ENCODE measurements around the gene TPCN2.

TPCN2 gene

DNA sequence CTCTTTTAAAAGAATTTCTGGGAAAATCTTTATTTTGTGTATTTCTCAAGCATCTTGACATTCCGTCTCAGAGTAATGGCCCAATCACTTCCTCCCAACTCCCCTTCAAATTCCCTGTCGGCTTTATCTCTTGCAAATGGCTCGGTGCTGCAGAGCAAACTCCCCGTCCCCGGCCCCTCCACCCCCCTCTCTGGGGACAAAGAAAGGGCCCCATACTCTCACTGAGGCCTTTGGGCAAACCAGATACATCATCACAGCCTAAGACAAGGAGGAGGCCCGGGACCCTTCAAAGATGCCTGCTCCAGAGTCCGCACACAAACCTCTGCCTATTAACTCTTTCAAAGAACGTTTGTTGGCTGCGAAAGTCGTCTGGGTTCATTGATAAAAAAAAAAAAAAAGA, 103.1 kb downstream of the TPCN2 start:
- Histone ChIP-seq H3K23ac (ENCODE audit: low read length in 2 of 2) (no peak overlapping the region), H2BK5ac (ENCODE audit: low read depth, low read length, poor library complexity, severe bottlenecking) (no peak overlapping the region), H3K4ac (ENCODE audit: low read depth in 1 of 2, low read length in 2 of 2) (no peak overlapping the region), H3K27me3 (ENCODE audit: control insufficient read depth in 1 of 2, insufficient read depth in 1 of 2, low read length in 2 of 2) (peaks cover 10 to 44% of the 10 kb centered on the region in 2 experiments), H4K91ac (ENCODE audit: low read length) (no peak overlapping the region), H2AFZ (ENCODE audit: low read depth, low read length) (no peak overlapping the region), H3K27ac (ENCODE audit: low read length, poor library complexity, severe bottlenecking) (no peak overlapping the region), H2AK5ac (ENCODE audit: low read length, severe bottlenecking) (no peak overlapping the region), H2BK120ac (ENCODE audit: low read depth, low read length) (no peak overlapping the region), H3K18ac (ENCODE audit: low read depth in 1 of 2, low read length in 2 of 2) (no peak overlapping the region), H3K14ac (ENCODE audit: low read length in 2 of 2) (no peak overlapping the region), H3K9ac (ENCODE audit: low read length) (no peak overlapping the region), H3K36me3 (ENCODE audit: control insufficient read depth in 1 of 2, insufficient read depth in 2 of 2, low read depth in 1 of 2, low read length in 2 of 2) (no peaks in the 10 kb centered on the region), H3K9me3 (ENCODE audit: control insufficient read depth, low read length) (peaks cover 6% of the 10 kb centered on the region), H2BK12ac (ENCODE audit: low read length in 2 of 2) (no peak overlapping the region), H2BK15ac (ENCODE audit: low read depth, poor library complexity, severe bottlenecking) (no peak overlapping the region), H3K4me2 (ENCODE audit: low read length, poor library complexity, severe bottlenecking) (no peak overlapping the region), H4K8ac (ENCODE audit: low read length) (no peak overlapping the region), H3K79me1 (replicated peaks; ENCODE audit: low read length, poor library complexity, severe bottlenecking) (no peaks in the 10 kb centered on the region), H3K4me3 (ENCODE audit: insufficient read depth in 1 of 2, low read depth in 1 of 2, low read length in 2 of 2) (no peak overlapping the region), H3K4me1 (ENCODE audit: control insufficient read depth, insufficient read depth, low read depth, low read length) (no peaks in the 10 kb centered on the region)
- 53% methylated on average over 10 of the region's 10 CpGs for WGBS
- no peak for DNase-seq

GRCh38 chr11:69152733-69153421, 104.1 kb downstream of the TPCN2 start:
- 74% methylated on average over 18 of the region's 23 CpGs for WGBS
- Histone ChIP-seq H2AFZ (ENCODE audit: low read depth, low read length) (no peak overlapping the region), H2BK15ac (ENCODE audit: low read depth, poor library complexity, severe bottlenecking) (no peak overlapping the region), H3K18ac (ENCODE audit: low read depth in 1 of 2, low read length in 2 of 2) (no peak overlapping the region), H2AK5ac (ENCODE audit: low read length, severe bottlenecking) (no peak overlapping the region), H3K4me2 (ENCODE audit: low read length, poor library complexity, severe bottlenecking) (no peak overlapping the region), H3K79me1 (replicated peaks; ENCODE audit: low read length, poor library complexity, severe bottlenecking) (no peaks in the 10 kb centered on the region), H4K8ac (ENCODE audit: low read length) (no peak overlapping the region), H3K4ac (ENCODE audit: low read depth in 1 of 2, low read length in 2 of 2) (no peak overlapping the region), H3K27me3 (ENCODE audit: control insufficient read depth in 1 of 2, insufficient read depth in 1 of 2, low read length in 2 of 2) (peaks cover 15 to 49% of the 10 kb centered on the region in 2 experiments), H3K4me1 (ENCODE audit: control insufficient read depth, insufficient read depth, low read depth, low read length) (no peaks in the 10 kb centered on the region), H3K4me3 (ENCODE audit: insufficient read depth in 1 of 2, low read depth in 1 of 2, low read length in 2 of 2) (no peak overlapping the region), H2BK12ac (ENCODE audit: low read length in 2 of 2) (no peak overlapping the region), H4K91ac (ENCODE audit: low read length) (no peak overlapping the region), H2BK5ac (ENCODE audit: low read depth, low read length, poor library complexity, severe bottlenecking) (no peak overlapping the region), H3K27ac (ENCODE audit: low read length, poor library complexity, severe bottlenecking) (no peak overlapping the region), H3K23ac (ENCODE audit: low read length in 2 of 2) (no peak overlapping the region), H3K9ac (ENCODE audit: low read length) (no peak overlapping the region), H2BK120ac (ENCODE audit: low read depth, low read length) (no peak overlapping the region), H3K36me3 (ENCODE audit: control insufficient read depth in 1 of 2, insufficient read depth in 2 of 2, low read depth in 1 of 2, low read length in 2 of 2) (no peaks in the 10 kb centered on the region), H3K14ac (ENCODE audit: low read length in 2 of 2) (no peak overlapping the region), H3K9me3 (ENCODE audit: control insufficient read depth, low read length) (peaks cover 6% of the 10 kb centered on the region)
- DNase-seq = no peak

DNA sequence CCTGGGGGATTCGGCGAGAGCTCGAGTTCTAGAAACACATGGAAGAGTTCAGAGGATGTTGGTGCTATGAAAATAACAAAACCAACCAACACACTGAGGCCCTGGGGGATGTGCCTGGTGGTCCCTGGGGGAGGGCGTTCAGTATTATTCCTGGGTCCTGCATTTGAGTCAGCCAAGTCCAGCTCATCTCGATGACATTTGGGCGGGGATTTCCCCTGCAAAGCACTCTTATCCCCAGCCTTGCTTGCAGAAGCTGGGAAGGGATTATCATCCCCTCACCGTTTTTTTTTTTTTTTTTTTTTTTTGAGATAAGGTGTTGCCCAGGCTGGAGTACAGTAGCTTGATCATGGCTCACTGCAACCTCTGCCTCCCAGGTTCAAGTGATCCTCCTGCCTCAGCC, 104.9 kb downstream of the TPCN2 start:
- no peak overlapping the region for H3K18ac ChIP-seq (ENCODE audit: low read depth in 1 of 2, low read length in 2 of 2)
- no peak overlapping the region for H2AK5ac ChIP-seq (ENCODE audit: low read length, severe bottlenecking)
- H2AFZ ChIP-seq (ENCODE audit: low read depth, low read length) = no peak overlapping the region
- H3K4me3 ChIP-seq (ENCODE audit: insufficient read depth in 1 of 2, low read depth in 1 of 2, low read length in 2 of 2) = no peak overlapping the region
- H3K36me3 ChIP-seq (ENCODE audit: control insufficient read depth in 1 of 2, insufficient read depth in 2 of 2, low read depth in 1 of 2, low read length in 2 of 2) = no peaks in the 10 kb centered on the region
- H3K79me1 ChIP-seq (replicated peaks; ENCODE audit: low read length, poor library complexity, severe bottlenecking) = no peaks in the 10 kb centered on the region
- H2BK120ac ChIP-seq (ENCODE audit: low read depth, low read length) = no peak overlapping the region
- H4K91ac ChIP-seq (ENCODE audit: low read length) = no peak overlapping the region
- no peak overlapping the region for H4K8ac ChIP-seq (ENCODE audit: low read length)
- H2BK5ac ChIP-seq (ENCODE audit: low read depth, low read length, poor library complexity, severe bottlenecking) = no peak overlapping the region
- H2BK15ac ChIP-seq (ENCODE audit: low read depth, poor library complexity, severe bottlenecking) = no peak overlapping the region
- no peak overlapping the region for H3K27ac ChIP-seq (ENCODE audit: low read length, poor library complexity, severe bottlenecking)
- no peak overlapping the region for H2BK12ac ChIP-seq (ENCODE audit: low read length in 2 of 2)
- H3K14ac ChIP-seq (ENCODE audit: low read length in 2 of 2) = no peak overlapping the region
- H3K9ac ChIP-seq (ENCODE audit: low read length) = no peak overlapping the region
- no peak overlapping the region for H3K4ac ChIP-seq (ENCODE audit: low read depth in 1 of 2, low read length in 2 of 2)
- 77% methylated on average over 4 of the region's 7 CpGs for WGBS
- no peak for DNase-seq
- H3K4me1 ChIP-seq (ENCODE audit: control insufficient read depth, insufficient read depth, low read depth, low read length) = no peaks in the 10 kb centered on the region
- peaks cover 6% of the 10 kb centered on the region for H3K9me3 ChIP-seq (ENCODE audit: control insufficient read depth, low read length)
- no peak overlapping the region for H3K23ac ChIP-seq (ENCODE audit: low read length in 2 of 2)
- H3K4me2 ChIP-seq (ENCODE audit: low read length, poor library complexity, severe bottlenecking) = no peak overlapping the region
- peaks cover 15 to 54% of the 10 kb centered on the region in 2 experiments for H3K27me3 ChIP-seq (ENCODE audit: control insufficient read depth in 1 of 2, insufficient read depth in 1 of 2, low read length in 2 of 2)

- H3K27ac ChIP-seq (ENCODE audit: low read length, poor library complexity, severe bottlenecking) = no peak overlapping the region
- H3K79me1 ChIP-seq (replicated peaks; ENCODE audit: low read length, poor library complexity, severe bottlenecking) = no peaks in the 10 kb centered on the region
- peaks cover 6% of the 10 kb centered on the region for H3K9me3 ChIP-seq (ENCODE audit: control insufficient read depth, low read length)
- no peak overlapping the region for H2BK5ac ChIP-seq (ENCODE audit: low read depth, low read length, poor library complexity, severe bottlenecking)
- H3K23ac ChIP-seq (ENCODE audit: low read length in 2 of 2) = no peak overlapping the region
- H3K4me2 ChIP-seq (ENCODE audit: low read length, poor library complexity, severe bottlenecking) = no peak overlapping the region
- no peak overlapping the region for H3K18ac ChIP-seq (ENCODE audit: low read depth in 1 of 2, low read length in 2 of 2)
- no peak overlapping the region for H2AK5ac ChIP-seq (ENCODE audit: low read length, severe bottlenecking)
- H3K4ac ChIP-seq (ENCODE audit: low read depth in 1 of 2, low read length in 2 of 2) = no peak overlapping the region
- H2AFZ ChIP-seq (ENCODE audit: low read depth, low read length) = no peak overlapping the region
- WGBS = 87% methylated on average over 21 of the region's 21 CpGs
- no peaks in the 10 kb centered on the region for H3K36me3 ChIP-seq (ENCODE audit: control insufficient read depth in 1 of 2, insufficient read depth in 2 of 2, low read depth in 1 of 2, low read length in 2 of 2)
- H3K14ac ChIP-seq (ENCODE audit: low read length in 2 of 2) = no peak overlapping the region
- no peak overlapping the region for H2BK12ac ChIP-seq (ENCODE audit: low read length in 2 of 2)
- H3K4me3 ChIP-seq (ENCODE audit: insufficient read depth in 1 of 2, low read depth in 1 of 2, low read length in 2 of 2) = no peak overlapping the region
- H2BK120ac ChIP-seq (ENCODE audit: low read depth, low read length) = no peak overlapping the region
- peaks cover 17 to 61% of the 10 kb centered on the region in 2 experiments for H3K27me3 ChIP-seq (ENCODE audit: control insufficient read depth in 1 of 2, insufficient read depth in 1 of 2, low read length in 2 of 2)
- H2BK15ac ChIP-seq (ENCODE audit: low read depth, poor library complexity, severe bottlenecking) = no peak overlapping the region
- no peak for DNase-seq
- no peak overlapping the region for H4K91ac ChIP-seq (ENCODE audit: low read length)
- H3K4me1 ChIP-seq (ENCODE audit: control insufficient read depth, insufficient read depth, low read depth, low read length) = no peaks in the 10 kb centered on the region
- H4K8ac ChIP-seq (ENCODE audit: low read length) = no peak overlapping the region
- no peak overlapping the region for H3K9ac ChIP-seq (ENCODE audit: low read length)
Observed at GRCh38 chr11:69154211-69154913, 105.6 kb downstream of the TPCN2 start.
